ENCODE measurements around the gene AASDHPPT. TPM values are rescaled to one million over a fixed set of nuclear protein-coding genes. Genes with fewer than 3 reads are reported as not detected.

The AASDHPPT gene
- total RNA-seq, 1 experiment from 2014 or later = 59.5 TPM

GRCh38 chr11:106098893-106099553 lies 21.6 kb downstream of the AASDHPPT start:
- Histone ChIP-seq H3K27ac (ENCODE audit: low read depth, low read length) (no peak overlapping the region), H3K4me1 (ENCODE audit: control insufficient read depth in 1 of 2, insufficient read depth in 2 of 2, low read length in 2 of 2) (no peaks in the 10 kb centered on the region), H3K36me3 (ENCODE audit: control insufficient read depth in 1 of 2, insufficient read depth in 2 of 2, low read length in 2 of 2) (peaks cover 22 to 30% of the 10 kb centered on the region in 2 experiments), H2AFZ (ENCODE audit: low read depth, low read length, poor library complexity, severe bottlenecking) (no peak overlapping the region), H3K4me3 (replicated peaks in 1 of 2; ENCODE audit: low read depth in 1 of 2, low read length in 2 of 2) (no peak overlapping the region), H3K27me3 (ENCODE audit: insufficient read depth, low read length) (no peaks in the 10 kb centered on the region), H3K9ac (ENCODE audit: low read length) (no peak overlapping the region), H3K9me2 (ENCODE audit: insufficient read depth) (no peaks in the 10 kb centered on the region), H3K4me2 (ENCODE audit: low read length) (no peak overlapping the region), H3K9me3 (ENCODE audit: control insufficient read depth in 1 of 2, insufficient read depth in 1 of 2, low read depth in 1 of 2, low read length in 2 of 2) (no peaks in the 10 kb centered on the region), H3K79me2 (ENCODE audit: insufficient read depth, low read length) (peaks cover under 1% of the 10 kb centered on the region; the same call in 1 of the 2 replicates), H4K20me1 (ENCODE audit: insufficient read depth) (no peaks in the 10 kb centered on the region)
- RAD21 ChIA-PET (ENCODE audit: low non-redundant PET in 1 of 2, low total read pairs in 2 of 2, uncharacterized antibody in 2 of 2, unreplicated experiment in 2 of 2) = no interaction called here
- no TSS peak for BruUV-seq (replicated peaks)
- intact Hi-C loops (cut with micrococcal nuclease) = no loop called here
- DNase-seq (ENCODE audit: low read depth, low spot score) = no peak
- no peak for ATAC-seq
- POLR2A ChIA-PET = no interaction called here
- CTCF ChIA-PET = no interaction called here
- TF ChIP-seq REST (IDR thresholded peaks at IDR 0.05; ENCODE audit: low read depth) = no peak
- no peak for TF ChIP-seq EZH2phosphoT487 (IDR thresholded peaks at IDR 0.05; ENCODE audit: borderline replicate concordance)
- no peak for TF ChIP-seq JUND (IDR thresholded peaks at IDR 0.05)

- Histone ChIP-seq H3K79me2 (ENCODE audit: insufficient read depth, low read length) (no peaks in the 10 kb centered on the region), H3K9me3 (ENCODE audit: control insufficient read depth in 1 of 2, insufficient read depth in 1 of 2, low read depth in 1 of 2, low read length in 2 of 2) (no peaks in the 10 kb centered on the region), H3K4me2 (ENCODE audit: low read length) (no peak overlapping the region), H3K36me3 (ENCODE audit: control insufficient read depth in 1 of 2, insufficient read depth in 2 of 2, low read length in 2 of 2) (peaks cover 9 to 19% of the 10 kb centered on the region in 2 experiments; a peak in 3 of 4 replicates), H3K9me2 (ENCODE audit: insufficient read depth) (no peaks in the 10 kb centered on the region), H3K4me3 (replicated peaks in 1 of 2; ENCODE audit: low read depth in 1 of 2, low read length in 2 of 2) (no peak overlapping the region), H4K20me1 (ENCODE audit: insufficient read depth) (no peaks in the 10 kb centered on the region), H3K27me3 (ENCODE audit: insufficient read depth, low read length) (no peaks in the 10 kb centered on the region), H3K9ac (ENCODE audit: low read length) (no peak overlapping the region), H3K4me1 (ENCODE audit: control insufficient read depth in 1 of 2, insufficient read depth in 2 of 2, low read length in 2 of 2) (no peaks in the 10 kb centered on the region), H2AFZ (ENCODE audit: low read depth, low read length, poor library complexity, severe bottlenecking) (no peak overlapping the region), H3K27ac (ENCODE audit: low read depth, low read length) (no peak overlapping the region)
- no TSS peak for BruUV-seq (replicated peaks)
- POLR2A ChIA-PET = no interaction called here
- RAD21 ChIA-PET (ENCODE audit: low non-redundant PET in 1 of 2, low total read pairs in 2 of 2, uncharacterized antibody in 2 of 2, unreplicated experiment in 2 of 2) = no interaction called here
- TF ChIP-seq POLR2AphosphoS5 (IDR thresholded peaks at IDR 0.05; ENCODE audit: low read depth, low read length) = no peak
- intact Hi-C loops (cut with micrococcal nuclease) = no loop called here
- CTCF ChIA-PET = no interaction called here
- DNase-seq (ENCODE audit: low read depth, low spot score) (no peak), ATAC-seq (no peak)
Observed at GRCh38 chr11:106101370-106101769, 23.9 kb downstream of the AASDHPPT start.
